ENCODE measurements around the gene KREMEN1.
"Not testable (repeated sequence)": the region's sequence is repeated elsewhere in the genome, so short reads cannot be mapped to it uniquely, and the experiment has no call there.

Gene KREMEN1

GRCh38 chr22:29079218-29079901 is 6.5 kb downstream of the KREMEN1 start:
- no peak for DNase-seq

DNA sequence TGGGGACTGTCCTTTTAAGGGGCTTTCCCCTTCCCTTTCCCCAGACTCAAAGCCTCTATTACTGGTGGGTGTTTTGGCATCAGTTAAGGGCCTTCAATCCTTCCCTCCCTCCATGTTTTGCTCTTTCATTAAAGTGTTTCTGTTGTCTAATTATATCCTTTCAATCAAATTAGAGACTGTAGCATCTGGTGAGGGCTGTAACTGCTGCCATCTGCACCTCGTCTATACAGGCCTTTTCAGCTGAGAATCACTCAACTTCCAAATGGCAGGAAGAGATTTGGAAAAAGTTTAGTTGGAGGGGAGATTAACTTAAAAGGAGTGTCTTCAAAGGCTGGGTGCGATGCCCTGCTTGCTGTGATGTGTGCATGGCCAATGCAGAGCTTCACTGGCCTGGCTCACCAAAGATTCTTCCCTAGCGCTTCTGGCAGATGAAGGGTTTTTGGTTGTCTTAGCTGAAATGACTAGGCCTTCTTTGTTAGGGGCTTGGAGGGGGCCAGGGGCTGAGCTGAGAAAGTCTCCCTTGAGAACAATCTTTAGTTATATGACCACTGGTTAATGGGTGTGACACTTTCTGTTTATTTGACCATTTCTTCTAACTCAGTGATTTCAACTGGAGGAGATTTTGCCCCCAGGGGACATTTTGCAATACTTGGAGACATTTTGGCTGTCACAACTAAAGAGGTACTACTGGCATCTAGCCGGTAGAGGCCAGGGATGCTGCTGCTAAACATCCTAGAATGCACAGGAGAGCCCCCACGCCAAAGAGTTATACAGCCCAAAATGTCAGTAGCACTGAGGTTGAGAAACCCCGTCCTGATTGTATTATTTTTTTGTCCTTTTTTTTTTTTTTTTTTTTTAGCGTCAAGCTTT is 7.5 kb downstream of the KREMEN1 start:
- no peak for DNase-seq

- no peak for DNase-seq
These were observed 8.8 kb downstream of the KREMEN1 start for GRCh38 chr22:29081517-29082236.

GRCh38 chr22:29082826-29083545 is 10.2 kb downstream of the KREMEN1 start:
- DNase-seq, result no peak

DNA sequence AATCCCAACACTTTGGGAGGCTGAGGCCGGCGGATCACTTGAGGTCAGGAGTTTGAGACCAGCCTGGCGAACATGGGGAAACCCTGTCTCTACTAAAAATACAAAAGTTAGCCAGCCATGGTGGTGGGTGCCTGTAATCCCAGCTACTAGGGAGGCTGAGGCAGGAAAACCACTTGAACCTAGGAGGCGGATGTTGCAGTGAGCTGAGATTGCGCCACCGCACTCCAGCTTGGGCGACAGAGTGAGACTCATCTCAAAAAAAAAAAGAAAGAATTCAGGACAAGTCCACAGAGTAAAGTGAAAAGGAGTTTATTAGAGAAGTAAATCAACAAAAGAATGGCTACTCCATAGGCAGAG is 10.7 kb downstream of the KREMEN1 start:
- DNase-seq, result not testable (repeated sequence)

GRCh38 chr22:29083933-29084591 is 11.2 kb downstream of the KREMEN1 start:
- DNase-seq, result no peak

DNA sequence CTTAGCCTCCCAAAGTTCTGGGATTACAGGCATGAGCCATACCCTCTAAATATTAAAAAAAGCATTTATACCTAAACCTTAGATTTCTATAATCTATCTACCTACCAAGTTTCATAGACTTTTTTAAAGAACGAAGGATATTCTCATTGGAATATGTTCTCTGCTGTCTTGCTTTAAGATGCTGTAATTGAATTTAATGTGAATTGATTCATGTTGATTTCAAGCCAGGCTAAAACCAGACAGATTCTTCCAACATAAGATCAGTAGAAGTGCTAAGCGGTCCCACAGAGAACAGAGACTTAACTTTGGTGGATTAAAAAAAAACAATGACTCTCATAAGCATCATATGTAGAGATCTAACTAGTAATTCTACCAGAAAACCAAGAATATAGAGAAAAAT is 14.2 kb downstream of the KREMEN1 start:
- no peak for DNase-seq

DNA sequence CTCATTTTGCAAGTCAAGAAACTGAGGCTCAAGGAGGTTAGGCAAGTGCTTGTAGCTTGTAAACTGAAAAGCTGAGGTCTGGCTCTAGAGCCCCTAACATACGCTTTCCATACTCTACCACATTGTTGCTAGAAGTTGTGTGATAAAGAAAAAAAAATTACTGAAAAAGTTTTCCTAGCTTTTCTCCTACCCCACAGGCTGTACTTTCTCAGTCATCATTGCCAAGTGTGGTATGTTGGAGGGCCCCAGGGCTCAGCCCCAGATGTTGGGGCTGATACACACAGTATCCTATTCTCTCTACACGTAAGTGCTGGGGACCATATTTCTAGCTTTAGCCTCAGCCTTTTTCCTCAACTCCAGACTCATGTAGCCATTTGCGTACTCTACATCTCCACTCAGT is 16.0 kb downstream of the KREMEN1 start:
- DNase-seq, result no peak

DNA sequence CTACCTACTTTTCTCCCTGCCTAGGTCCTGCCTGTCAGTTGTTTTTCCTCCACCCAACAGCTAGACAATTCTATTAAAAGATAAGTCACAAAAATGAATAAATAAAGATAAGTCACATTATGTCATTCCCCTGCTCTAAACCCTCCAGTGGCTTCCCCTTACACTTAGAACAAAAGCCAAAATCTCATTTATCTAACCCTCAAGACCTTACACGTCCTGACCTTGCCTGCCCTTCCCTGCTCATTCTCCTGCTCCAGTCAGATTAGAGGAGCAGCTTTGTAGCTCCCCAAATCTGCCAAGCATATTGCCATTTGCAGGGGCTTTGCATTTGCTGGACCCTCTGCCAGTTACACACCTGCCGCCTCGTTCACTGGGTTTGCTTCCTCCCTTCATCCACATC is 16.7 kb downstream of the KREMEN1 start:
- DNase-seq, result no peak

- no peak for DNase-seq
These were observed 17.2 kb downstream of the KREMEN1 start for GRCh38 chr22:29090039-29090438.

DNA sequence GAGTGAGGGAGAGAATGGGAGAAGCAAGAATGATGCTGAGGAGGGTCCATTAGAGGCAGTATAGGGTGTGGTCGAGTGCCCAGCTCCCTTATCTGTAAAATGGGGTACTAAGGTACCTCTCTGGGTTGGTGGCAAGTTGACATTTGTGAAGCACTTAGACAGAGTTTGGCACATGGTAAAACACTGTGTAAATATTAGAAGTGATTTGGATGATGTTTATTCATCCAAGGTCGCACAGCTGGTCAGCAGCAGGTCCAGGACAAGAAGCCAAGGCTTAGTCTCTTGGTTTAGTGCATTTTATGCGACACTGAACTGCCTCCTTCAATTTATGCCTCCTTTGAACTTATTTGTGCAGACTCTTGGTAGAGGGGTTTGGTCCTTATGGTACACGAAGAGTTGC is 19.4 kb downstream of the KREMEN1 start:
- DNase-seq, result no peak

GRCh38 chr22:29093030-29093429 is 20.2 kb downstream of the KREMEN1 start:
- DNase-seq, result no peak

DNA sequence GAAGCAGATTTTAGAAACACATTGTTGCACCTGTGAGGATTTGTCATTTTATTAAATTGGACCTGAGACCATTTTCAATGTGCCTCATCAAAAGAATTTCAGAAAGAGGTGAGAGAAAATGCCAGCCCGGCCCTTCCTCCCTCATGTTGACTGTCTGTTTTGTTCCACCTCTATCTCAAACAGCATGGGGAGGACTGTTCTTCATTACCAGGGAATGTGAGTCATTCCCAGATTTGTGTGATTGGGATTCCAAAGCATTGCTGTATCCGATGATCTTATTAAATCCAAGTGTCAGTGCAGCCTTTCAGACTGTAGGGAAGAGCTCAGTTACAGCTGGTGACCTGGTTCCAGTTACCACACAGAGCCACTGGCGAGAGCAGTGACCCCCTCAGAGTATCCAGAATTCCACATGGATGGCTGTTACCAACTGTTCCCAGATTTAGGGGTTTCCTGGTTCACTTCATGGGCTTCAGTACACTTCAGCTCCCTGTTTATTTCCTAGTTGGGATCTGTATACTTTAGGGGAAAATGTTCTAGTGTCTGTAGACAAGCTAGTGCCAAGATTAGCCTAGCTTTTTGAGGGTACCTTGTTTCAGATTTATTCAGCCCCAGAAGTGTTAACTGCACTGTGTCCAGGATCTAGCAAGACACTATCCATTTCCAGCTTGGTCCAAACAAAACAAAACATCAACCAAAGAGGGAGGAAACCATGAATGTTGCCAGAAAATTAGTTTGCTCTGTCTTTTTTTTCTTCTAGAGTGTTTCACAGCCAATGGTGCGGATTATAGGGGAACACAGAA is 20.9 kb downstream of the KREMEN1 start:
- DNase-seq, result peak; percentile 86

GRCh38 chr22:29095459-29095858 is 22.6 kb downstream of the KREMEN1 start:
- DNase-seq, result no peak

DNA sequence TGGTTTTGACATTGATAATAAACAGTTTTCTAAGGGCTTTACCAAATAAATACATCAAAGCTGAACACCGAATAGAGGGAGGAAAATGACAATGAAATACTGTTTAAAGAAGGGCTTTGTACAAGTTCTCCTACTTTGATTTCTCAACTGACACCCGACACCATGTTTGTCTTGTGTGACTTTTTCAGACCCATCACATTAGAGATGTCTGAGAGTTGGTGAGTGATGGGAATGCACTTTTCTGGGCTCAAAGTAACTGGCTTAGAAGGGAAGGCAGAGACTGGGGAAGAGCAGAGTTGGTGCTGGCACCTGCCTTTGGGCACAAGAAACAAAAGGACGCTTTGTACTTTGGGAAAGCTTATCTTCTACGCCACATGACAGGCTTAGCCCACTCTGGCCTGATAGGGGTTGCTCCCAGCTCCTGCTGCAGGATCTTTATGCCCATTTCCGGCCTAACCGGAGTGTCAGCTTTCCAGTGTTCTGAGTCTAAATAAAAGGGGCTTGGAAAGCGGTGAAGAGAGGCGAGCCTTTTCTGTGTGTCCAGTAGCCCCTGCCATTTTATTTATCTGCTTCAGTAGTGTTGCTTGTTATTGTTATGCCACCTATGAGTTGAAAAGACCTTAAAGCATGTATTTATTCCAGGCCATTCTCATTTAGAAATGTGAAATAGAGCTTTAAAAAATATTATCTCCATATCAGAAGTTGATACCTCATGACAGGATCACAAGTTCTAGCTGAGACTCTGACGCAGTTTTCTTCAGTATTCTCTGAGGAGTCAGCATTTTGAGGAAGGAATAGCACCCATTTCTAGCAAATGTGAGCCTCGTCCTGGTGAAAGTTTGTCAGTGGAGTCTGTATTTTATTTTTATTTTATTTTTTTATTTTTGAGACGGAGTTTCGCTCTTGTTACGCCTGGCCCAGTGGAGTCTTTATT is 24.2 kb downstream of the KREMEN1 start:
- no peak for DNase-seq

DNA sequence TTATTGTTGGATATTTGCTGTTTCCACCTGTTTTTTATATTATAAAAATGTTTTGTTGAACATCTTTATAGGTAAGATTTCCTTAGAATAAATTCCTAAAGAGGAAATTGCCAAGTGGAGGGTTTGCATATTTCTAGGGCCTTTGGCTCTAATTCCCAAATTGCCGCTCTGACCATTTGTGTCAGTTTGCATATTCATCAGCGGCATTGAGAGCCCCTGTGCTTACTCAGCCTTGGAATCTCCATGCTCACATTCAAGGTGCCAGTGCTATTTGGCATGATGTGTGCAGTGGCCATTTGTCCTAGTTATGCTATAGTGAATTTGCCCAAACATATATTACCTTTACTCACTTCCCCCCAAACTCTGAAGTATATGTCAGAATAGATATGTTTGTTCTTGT is 25.5 kb downstream of the KREMEN1 start:
- DNase-seq, result no peak

- no peak for DNase-seq
These were observed 29.5 kb downstream of the KREMEN1 start for GRCh38 chr22:29102300-29102699.

DNA sequence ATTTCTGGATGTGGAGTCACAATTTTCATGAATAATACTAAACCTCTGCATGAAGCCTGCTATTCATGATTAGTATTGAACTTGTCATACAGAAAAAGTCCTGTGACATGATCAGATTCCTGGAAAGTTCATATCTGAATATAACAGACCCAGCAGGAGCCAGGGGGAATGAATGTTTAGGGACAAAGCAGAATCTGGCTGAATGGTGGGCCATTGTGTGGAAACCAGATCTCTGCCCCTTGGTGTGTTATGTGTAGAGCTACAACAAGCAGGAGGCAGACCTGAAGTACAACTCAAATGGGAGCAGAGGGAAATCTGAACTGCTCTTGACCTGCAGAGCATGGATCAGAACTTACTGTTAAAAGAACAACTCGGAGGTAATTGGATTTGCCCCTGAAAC is 30.3 kb downstream of the KREMEN1 start:
- DNase-seq, result no peak

DNA sequence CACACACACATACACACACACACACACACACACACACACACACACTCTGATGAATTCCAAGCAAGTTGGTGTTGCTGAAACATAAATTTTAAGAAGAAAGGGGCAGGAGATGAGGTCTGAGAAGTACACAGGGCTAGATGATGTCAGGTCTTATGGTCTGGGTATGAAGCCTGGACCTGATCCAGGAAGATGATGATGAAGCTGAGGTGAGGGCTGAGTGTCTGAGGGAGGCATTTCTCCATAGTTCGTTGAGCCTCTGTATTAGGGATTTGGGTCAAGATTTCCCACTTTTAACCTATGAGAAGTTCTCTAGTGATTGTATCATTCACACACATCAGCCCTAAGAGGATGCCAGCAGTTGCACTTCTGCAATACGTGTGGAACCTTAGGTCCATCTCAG is 32.6 kb downstream of the KREMEN1 start:
- DNase-seq, result no peak

GRCh38 chr22:29106839-29107238 is 34.0 kb downstream of the KREMEN1 start:
- no peak for DNase-seq

Measured in fibroblast of skin of back (primary cell).